OCI-LY7 (cell line): Measurements from ENCODE around the gene DPP10. TPM values are rescaled to one million over a fixed set of nuclear protein-coding genes. Genes with fewer than 3 reads are reported as not detected.

ENCODE experiments used
- BruUV-seq: library from RNA; stranded (reverse); fragments of 400-500 nt; replicated peaks from 2 replicates; lab custom pipeline; 2021; lab: Mats Ljungman, UMichigan
- CTCF ChIA-PET: fragments of 300-600 bp; sonication (Branson Sonifier 250); formaldehyde crosslinking; loops from one replicate; lab custom pipeline; 2022; ENCODE audit warnings: antibody characterized with exemption; ENCODE audit not compliant: unreplicated experiment; lab: Charles Lee
- POLR2A ChIA-PET: fragments of 300-600 bp; sonication (Branson Sonifier 250); formaldehyde crosslinking; loops from one replicate; lab custom pipeline; 2022; ENCODE audit warnings: antibody characterized with exemption; lab: Charles Lee
- DNase-seq: peaks from one replicate; pipeline ENCODE4 v3.0.0-alpha.2; 2015; ENCODE audit warnings: low spot score
- H2AFZ ChIP-seq: fragments of 200-600 bp; sonication (generic), shearing (Covaris generic); 2 replicates; pipeline ENCODE4 v1.6.1; 2014; ENCODE audit warnings: mild to moderate bottlenecking, antibody characterized with exemption, low read length, moderate library complexity
- H3K27ac ChIP-seq: fragments of 200-600 bp; sonication (generic); 2 replicates; pipeline ENCODE4 v1.5.1; 2014; ENCODE audit warnings: mixed run types, low read depth, mild to moderate bottlenecking, moderate library complexity, low read length, inconsistent platforms; ENCODE audit not compliant: poor library complexity, severe bottlenecking
- H3K36me3 ChIP-seq: fragments of 200-600 bp; sonication (generic); 2 replicates; pipeline ENCODE4 v1.6.1; 2014; ENCODE audit warnings: mild to moderate bottlenecking, antibody characterized with exemption, low read length, moderate library complexity, mixed read lengths; ENCODE audit not compliant: insufficient read depth
- H3K4me1 ChIP-seq: fragments of 200-600 bp; sonication (generic); 2 replicates; pipeline ENCODE4 v1.5.1; 2014; ENCODE audit warnings: mild to moderate bottlenecking, low read length; ENCODE audit not compliant: insufficient read depth, poor library complexity, severe bottlenecking
- H3K4me2 ChIP-seq: fragments of 200-600 bp; sonication (generic); 2 replicates; pipeline ENCODE4 v1.6.1; 2014; ENCODE audit warnings: mild to moderate bottlenecking, low read length
- H3K4me3 ChIP-seq: fragments of 200-600 bp; sonication (generic); 2 replicates; pipeline ENCODE4 v1.5.1; 2014; ENCODE audit warnings: mild to moderate bottlenecking, low read depth, low read length; ENCODE audit not compliant: poor library complexity, severe bottlenecking
- H3K79me2 ChIP-seq: fragments of 200-600 bp; sonication (generic); 2 replicates; pipeline ENCODE4 v1.6.1; 2016; ENCODE audit warnings: low read depth, mild to moderate bottlenecking, low read length, moderate library complexity, mixed read lengths; ENCODE audit not compliant: insufficient read depth
- H3K9me2 ChIP-seq: fragments of 200-600 bp; sonication (generic); 2 replicates; pipeline ENCODE4 v1.6.1; 2016; ENCODE audit warnings: mild to moderate bottlenecking, low read length, mixed read lengths; ENCODE audit not compliant: insufficient read depth
- H3K9me3 ChIP-seq: fragments of 200-600 bp; sonication (generic); 2 replicates; pipeline ENCODE4 v1.6.1; 2014; ENCODE audit warnings: mild to moderate bottlenecking, mixed run types, low read length, mixed read lengths
- H4K20me1 ChIP-seq: fragments of 200-600 bp; sonication (generic); 2 replicates; pipeline ENCODE4 v1.6.1; 2014; ENCODE audit warnings: mild to moderate bottlenecking, antibody characterized with exemption, low read length, moderate library complexity, mixed read lengths; ENCODE audit not compliant: insufficient read depth
- CTCF ChIP-seq: fragments of 200-600 bp; sonication (generic); conservative IDR thresholded peaks from 2 replicates; pipeline ENCODE4 v1.5.1; 2014; ENCODE audit warnings: mild to moderate bottlenecking, antibody characterized with exemption, low read length, moderate library complexity, mixed read lengths
- EZH2phosphoT487 ChIP-seq: fragments of 200-600 bp; sonication (generic); IDR thresholded peaks from 2 replicates; pipeline ENCODE4 v1.6.1; 2018; ENCODE audit warnings: low read depth, borderline replicate concordance, mild to moderate bottlenecking, mixed run types, antibody characterized with exemption, low read length, moderate library complexity, mixed read lengths
- intact Hi-C: fragments of 100-400 bp; cut with micrococcal nuclease; formaldehyde crosslinking; loops from one replicate; pipeline ENCODE4 v1.10.0; 2022; ENCODE audit not compliant: unreplicated experiment
- total RNA-seq, 2 experiments: library from RNA; depleted of rRNA in 1 of 2; stranded (reverse); fragments of >200 nt in 1 of 2; shearing (Covaris generic) in 1 of 2; gene quantifications; 2 replicates each; pipeline ENCODE4 v1.2.3, GENCODE V29; 2014 to 2022

DPP10 gene
- total RNA-seq, 2 experiments from 2014 or later = not detected

- Histone ChIP-seq H3K4me3 (no peak overlapping the region), H2AFZ (no peak overlapping the region), H3K36me3 (no peaks in the 10 kb centered on the region), H3K4me2 (no peak overlapping the region), H4K20me1 (no peaks in the 10 kb centered on the region), H3K9me3 (no peaks in the 10 kb centered on the region), H3K27ac (no peak overlapping the region), H3K9me2 (no peaks in the 10 kb centered on the region), H3K79me2 (no peaks in the 10 kb centered on the region), H3K4me1 (no peaks in the 10 kb centered on the region)
- intact Hi-C loops = no loop called here
- TF ChIP-seq CTCF (no peak), EZH2phosphoT487 (no peak)
- CTCF ChIA-PET = no interaction called here
- BruUV-seq = no TSS peak
- POLR2A ChIA-PET = no interaction called here
- DNase-seq = no peak
These were observed 371.9 kb downstream of the DPP10 start for GRCh38 chr2:114814355-114814754.

DNA sequence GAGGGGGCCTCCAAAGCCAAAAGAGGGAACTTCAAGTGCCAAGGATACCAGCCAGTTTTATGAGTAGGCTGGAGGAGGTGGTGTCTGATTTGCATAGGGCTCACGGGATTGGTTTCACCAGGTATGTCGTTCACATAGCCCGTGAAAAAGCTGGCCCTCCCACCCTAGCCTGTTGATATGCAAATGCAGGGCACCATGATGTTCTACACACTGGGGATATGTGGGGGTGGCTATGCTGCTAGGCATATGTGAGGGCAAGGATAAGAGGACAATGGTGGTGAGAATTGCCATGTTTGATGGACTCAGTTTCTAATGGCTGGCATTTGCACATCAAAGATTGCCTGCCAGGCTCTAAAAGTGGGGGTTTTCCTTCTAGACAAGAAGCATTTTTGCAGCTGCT lies 378.6 kb downstream of the DPP10 start:
- no peaks in the 10 kb centered on the region for H4K20me1 ChIP-seq
- no peak overlapping the region for H3K27ac ChIP-seq
- no peaks in the 10 kb centered on the region for H3K4me1 ChIP-seq
- intact Hi-C loops = no loop called here
- no TSS peak for BruUV-seq
- no peak for DNase-seq
- H3K36me3 ChIP-seq = no peaks in the 10 kb centered on the region
- no peak overlapping the region for H3K4me3 ChIP-seq
- H3K9me2 ChIP-seq = no peaks in the 10 kb centered on the region; the same call in 1 of the 2 replicates
- TF ChIP-seq EZH2phosphoT487 (no peak), CTCF (no peak)
- H3K79me2 ChIP-seq = no peaks in the 10 kb centered on the region
- ChIA-PET CTCF (no interaction called here), POLR2A (no interaction called here)
- no peak overlapping the region for H3K4me2 ChIP-seq
- no peak overlapping the region for H2AFZ ChIP-seq
- H3K9me3 ChIP-seq = no peaks in the 10 kb centered on the region

GRCh38 chr2:114843963-114844362 lies 401.5 kb downstream of the DPP10 start:
- POLR2A ChIA-PET = no interaction called here
- Histone ChIP-seq H3K79me2 (no peaks in the 10 kb centered on the region), H3K4me3 (no peak overlapping the region), H3K27ac (no peak overlapping the region), H3K4me2 (no peak overlapping the region), H3K4me1 (no peaks in the 10 kb centered on the region), H3K9me2 (no peaks in the 10 kb centered on the region), H3K36me3 (no peaks in the 10 kb centered on the region), H2AFZ (no peak overlapping the region), H3K9me3 (no peaks in the 10 kb centered on the region), H4K20me1 (no peaks in the 10 kb centered on the region)
- BruUV-seq = no TSS peak
- TF ChIP-seq EZH2phosphoT487 = no peak
- TF ChIP-seq CTCF = no peak
- CTCF ChIA-PET = no interaction called here
- DNase-seq = no peak
- intact Hi-C loops = no loop called here
